Measurements from ENCODE around the gene GLB1L2. TPM values are rescaled to one million over a fixed set of nuclear protein-coding genes. Genes with fewer than 3 reads are reported as not detected.

Gene GLB1L2
- total RNA-seq, 1 experiment from 2014 or later = 27.1 TPM

DNA sequence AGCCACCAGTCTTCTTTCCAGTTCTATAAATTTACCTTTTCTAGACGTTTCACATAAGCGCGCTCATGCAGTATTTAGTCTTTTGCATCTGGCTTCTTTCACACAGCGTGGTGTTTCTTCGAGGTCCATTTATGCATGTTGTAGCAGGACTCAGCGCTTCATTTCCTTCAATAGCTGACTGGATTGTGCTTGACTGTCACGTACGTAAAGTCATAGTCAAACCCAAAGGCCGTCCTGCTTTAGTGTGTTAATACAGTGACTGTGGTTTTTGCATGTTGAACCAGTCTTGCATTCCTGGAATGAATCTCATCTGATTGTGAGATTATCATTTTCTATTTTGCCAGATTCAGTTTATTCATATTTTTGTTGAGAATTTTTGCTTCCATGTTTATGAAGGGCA, 37.1 kb upstream of the GLB1L2 start:
- TF ChIP-seq YY1 (IDR thresholded peaks at IDR 0.05; ENCODE audit: extremely low read depth, insufficient replicate concordance, low read depth, low read length) (no peak), SP1 (IDR thresholded peaks at IDR 0.05; ENCODE audit: low read depth) (no peak), TCF7L2 (IDR thresholded peaks at IDR 0.05; ENCODE audit: borderline replicate concordance, extremely low read depth, insufficient read depth, insufficient read length) (no peak)
- TF ChIP-seq, protein P1, sequence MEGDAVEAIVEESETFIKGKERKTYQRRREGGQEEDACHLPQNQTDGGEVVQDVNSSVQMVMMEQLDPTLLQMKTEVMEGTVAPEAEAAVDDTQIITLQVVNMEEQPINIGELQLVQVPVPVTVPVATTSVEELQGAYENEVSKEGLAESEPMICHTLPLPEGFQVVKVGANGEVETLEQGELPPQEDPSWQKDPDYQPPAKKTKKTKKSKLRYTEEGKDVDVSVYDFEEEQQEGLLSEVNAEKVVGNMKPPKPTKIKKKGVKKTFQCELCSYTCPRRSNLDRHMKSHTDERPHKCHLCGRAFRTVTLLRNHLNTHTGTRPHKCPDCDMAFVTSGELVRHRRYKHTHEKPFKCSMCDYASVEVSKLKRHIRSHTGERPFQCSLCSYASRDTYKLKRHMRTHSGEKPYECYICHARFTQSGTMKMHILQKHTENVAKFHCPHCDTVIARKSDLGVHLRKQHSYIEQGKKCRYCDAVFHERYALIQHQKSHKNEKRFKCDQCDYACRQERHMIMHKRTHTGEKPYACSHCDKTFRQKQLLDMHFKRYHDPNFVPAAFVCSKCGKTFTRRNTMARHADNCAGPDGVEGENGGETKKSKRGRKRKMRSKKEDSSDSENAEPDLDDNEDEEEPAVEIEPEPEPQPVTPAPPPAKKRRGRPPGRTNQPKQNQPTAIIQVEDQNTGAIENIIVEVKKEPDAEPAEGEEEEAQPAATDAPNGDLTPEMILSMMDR (IDR thresholded peaks at IDR 0.05 in 2 of 3, conservative IDR thresholded peaks at IDR 0.05 in 1 of 3; ENCODE audit: borderline replicate concordance in 1 of 3, insufficient read depth in 1 of 3, low read depth in 2 of 3, low read length in 2 of 3) = no peak
- H3K9me3 ChIP-seq (ENCODE audit: control insufficient read depth in 1 of 2, insufficient read depth in 1 of 2, low read depth in 1 of 2, low read length in 2 of 2) = no peaks in the 10 kb centered on the region
- H2AFZ ChIP-seq (ENCODE audit: low read depth, low read length, poor library complexity, severe bottlenecking) = no peak overlapping the region
- H3K4me3 ChIP-seq (replicated peaks in 1 of 2; ENCODE audit: low read depth in 1 of 2, low read length in 2 of 2) = no peak overlapping the region
- no peak overlapping the region for H3K4me2 ChIP-seq (ENCODE audit: low read length)
- no TSS peak for BruUV-seq (replicated peaks)
- ChIA-PET CTCF (no interaction called here), POLR2A (no interaction called here), RAD21 (ENCODE audit: low non-redundant PET in 1 of 2, low total read pairs in 2 of 2, uncharacterized antibody in 2 of 2, unreplicated experiment in 2 of 2) (no interaction called here)
- H3K36me3 ChIP-seq (ENCODE audit: control insufficient read depth in 1 of 2, insufficient read depth in 2 of 2, low read length in 2 of 2) = no peaks in the 10 kb centered on the region
- ATAC-seq (no peak), DNase-seq (ENCODE audit: low read depth, low spot score) (no peak)
- H3K9me2 ChIP-seq (ENCODE audit: insufficient read depth) = no peaks in the 10 kb centered on the region
- no peaks in the 10 kb centered on the region for H3K79me2 ChIP-seq (ENCODE audit: insufficient read depth, low read length)
- H3K9ac ChIP-seq (ENCODE audit: low read length) = no peak overlapping the region
- no peak overlapping the region for H3K27ac ChIP-seq (ENCODE audit: low read depth, low read length)
- H3K27me3 ChIP-seq (ENCODE audit: insufficient read depth, low read length) = no peaks in the 10 kb centered on the region
- H4K20me1 ChIP-seq (ENCODE audit: insufficient read depth) = no peaks in the 10 kb centered on the region
- no peaks in the 10 kb centered on the region for H3K4me1 ChIP-seq (ENCODE audit: control insufficient read depth in 1 of 2, insufficient read depth in 2 of 2, low read length in 2 of 2)
- intact Hi-C loops (cut with micrococcal nuclease) = no loop called here

DNA sequence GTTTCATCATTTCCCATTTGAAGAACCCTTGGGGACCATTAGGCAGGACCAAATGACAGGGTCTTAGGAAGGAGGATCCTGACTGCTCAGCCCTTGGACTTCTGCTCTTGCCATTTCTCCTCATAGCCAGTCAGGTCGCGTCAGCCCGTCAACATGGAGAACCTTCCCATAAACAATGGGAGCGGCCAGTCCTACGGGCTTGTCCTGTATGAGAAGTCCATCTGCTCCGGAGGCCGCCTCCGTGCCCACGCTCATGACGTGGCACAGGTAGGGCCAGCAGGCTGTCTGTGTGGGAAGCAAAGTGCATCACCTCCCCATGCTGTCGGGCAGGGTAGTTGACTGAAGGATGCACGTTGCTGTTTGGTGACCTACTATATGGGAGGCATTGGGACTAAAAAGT, 19.6 kb upstream of the GLB1L2 start:
- Histone ChIP-seq H3K9me2 (ENCODE audit: insufficient read depth) (no peaks in the 10 kb centered on the region), H4K20me1 (ENCODE audit: insufficient read depth) (no peaks in the 10 kb centered on the region), H3K27ac (ENCODE audit: low read depth, low read length) (no peak overlapping the region), H3K36me3 (ENCODE audit: control insufficient read depth in 1 of 2, insufficient read depth in 2 of 2, low read length in 2 of 2) (no peaks in the 10 kb centered on the region), H3K4me2 (ENCODE audit: low read length) (no peak overlapping the region), H3K27me3 (ENCODE audit: insufficient read depth, low read length) (no peaks in the 10 kb centered on the region), H3K4me1 (ENCODE audit: control insufficient read depth in 1 of 2, insufficient read depth in 2 of 2, low read length in 2 of 2) (no peaks in the 10 kb centered on the region), H3K79me2 (ENCODE audit: insufficient read depth, low read length) (no peaks in the 10 kb centered on the region), H3K9me3 (ENCODE audit: control insufficient read depth in 1 of 2, insufficient read depth in 1 of 2, low read depth in 1 of 2, low read length in 2 of 2) (no peaks in the 10 kb centered on the region), H3K9ac (ENCODE audit: low read length) (no peak overlapping the region), H2AFZ (ENCODE audit: low read depth, low read length, poor library complexity, severe bottlenecking) (no peak overlapping the region), H3K4me3 (replicated peaks in 1 of 2; ENCODE audit: low read depth in 1 of 2, low read length in 2 of 2) (no peak overlapping the region)
- CTCF ChIA-PET = no interaction called here
- RAD21 ChIA-PET (ENCODE audit: low non-redundant PET in 1 of 2, low total read pairs in 2 of 2, uncharacterized antibody in 2 of 2, unreplicated experiment in 2 of 2) = no interaction called here
- intact Hi-C loops (cut with micrococcal nuclease) = no loop called here
- ATAC-seq (no peak), DNase-seq (ENCODE audit: low read depth, low spot score) (no peak)
- POLR2A ChIA-PET = no interaction called here
- no TSS peak for BruUV-seq (replicated peaks)
- TF ChIP-seq YY1 (IDR thresholded peaks at IDR 0.05; ENCODE audit: extremely low read depth, insufficient replicate concordance, low read depth, low read length) (no peak), POLR2AphosphoS5 (IDR thresholded peaks at IDR 0.05; ENCODE audit: low read depth, low read length) (no peak), FOSL1 (IDR thresholded peaks at IDR 0.05; ENCODE audit: low read depth) (no peak), SRF (IDR thresholded peaks at IDR 0.05; ENCODE audit: low read depth) (no peak), CEBPB (IDR thresholded peaks at IDR 0.05; ENCODE audit: low read depth) (no peak), ELF1 (IDR thresholded peaks at IDR 0.05; ENCODE audit: borderline replicate concordance, low read depth) (no peak), SIN3A (IDR thresholded peaks at IDR 0.05; ENCODE audit: low read depth) (no peak), EZH2 (IDR thresholded peaks at IDR 0.05) (no peak), TCF7L2 (IDR thresholded peaks at IDR 0.05; ENCODE audit: borderline replicate concordance, extremely low read depth, insufficient read depth, insufficient read length) (no peak), SP1 (IDR thresholded peaks at IDR 0.05; ENCODE audit: low read depth) (no peak)
- TF ChIP-seq, protein P2, sequence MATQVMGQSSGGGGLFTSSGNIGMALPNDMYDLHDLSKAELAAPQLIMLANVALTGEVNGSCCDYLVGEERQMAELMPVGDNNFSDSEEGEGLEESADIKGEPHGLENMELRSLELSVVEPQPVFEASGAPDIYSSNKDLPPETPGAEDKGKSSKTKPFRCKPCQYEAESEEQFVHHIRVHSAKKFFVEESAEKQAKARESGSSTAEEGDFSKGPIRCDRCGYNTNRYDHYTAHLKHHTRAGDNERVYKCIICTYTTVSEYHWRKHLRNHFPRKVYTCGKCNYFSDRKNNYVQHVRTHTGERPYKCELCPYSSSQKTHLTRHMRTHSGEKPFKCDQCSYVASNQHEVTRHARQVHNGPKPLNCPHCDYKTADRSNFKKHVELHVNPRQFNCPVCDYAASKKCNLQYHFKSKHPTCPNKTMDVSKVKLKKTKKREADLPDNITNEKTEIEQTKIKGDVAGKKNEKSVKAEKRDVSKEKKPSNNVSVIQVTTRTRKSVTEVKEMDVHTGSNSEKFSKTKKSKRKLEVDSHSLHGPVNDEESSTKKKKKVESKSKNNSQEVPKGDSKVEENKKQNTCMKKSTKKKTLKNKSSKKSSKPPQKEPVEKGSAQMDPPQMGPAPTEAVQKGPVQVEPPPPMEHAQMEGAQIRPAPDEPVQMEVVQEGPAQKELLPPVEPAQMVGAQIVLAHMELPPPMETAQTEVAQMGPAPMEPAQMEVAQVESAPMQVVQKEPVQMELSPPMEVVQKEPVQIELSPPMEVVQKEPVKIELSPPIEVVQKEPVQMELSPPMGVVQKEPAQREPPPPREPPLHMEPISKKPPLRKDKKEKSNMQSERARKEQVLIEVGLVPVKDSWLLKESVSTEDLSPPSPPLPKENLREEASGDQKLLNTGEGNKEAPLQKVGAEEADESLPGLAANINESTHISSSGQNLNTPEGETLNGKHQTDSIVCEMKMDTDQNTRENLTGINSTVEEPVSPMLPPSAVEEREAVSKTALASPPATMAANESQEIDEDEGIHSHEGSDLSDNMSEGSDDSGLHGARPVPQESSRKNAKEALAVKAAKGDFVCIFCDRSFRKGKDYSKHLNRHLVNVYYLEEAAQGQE (IDR thresholded peaks at IDR 0.05; ENCODE audit: low read depth) = no peak
- TF ChIP-seq, protein P1 (IDR thresholded peaks at IDR 0.05 in 2 of 3, conservative IDR thresholded peaks at IDR 0.05 in 1 of 3; ENCODE audit: borderline replicate concordance in 1 of 3, insufficient read depth in 1 of 3, low read depth in 2 of 3, low read length in 2 of 3) = no peak

Measured in HCT116 (cell line).